ENCODE measurements around the gene ROR2.
"Not testable (repeated sequence)": the region's sequence is repeated elsewhere in the genome, so short reads cannot be mapped to it uniquely, and the experiment has no call there.

The ROR2 gene

DNA sequence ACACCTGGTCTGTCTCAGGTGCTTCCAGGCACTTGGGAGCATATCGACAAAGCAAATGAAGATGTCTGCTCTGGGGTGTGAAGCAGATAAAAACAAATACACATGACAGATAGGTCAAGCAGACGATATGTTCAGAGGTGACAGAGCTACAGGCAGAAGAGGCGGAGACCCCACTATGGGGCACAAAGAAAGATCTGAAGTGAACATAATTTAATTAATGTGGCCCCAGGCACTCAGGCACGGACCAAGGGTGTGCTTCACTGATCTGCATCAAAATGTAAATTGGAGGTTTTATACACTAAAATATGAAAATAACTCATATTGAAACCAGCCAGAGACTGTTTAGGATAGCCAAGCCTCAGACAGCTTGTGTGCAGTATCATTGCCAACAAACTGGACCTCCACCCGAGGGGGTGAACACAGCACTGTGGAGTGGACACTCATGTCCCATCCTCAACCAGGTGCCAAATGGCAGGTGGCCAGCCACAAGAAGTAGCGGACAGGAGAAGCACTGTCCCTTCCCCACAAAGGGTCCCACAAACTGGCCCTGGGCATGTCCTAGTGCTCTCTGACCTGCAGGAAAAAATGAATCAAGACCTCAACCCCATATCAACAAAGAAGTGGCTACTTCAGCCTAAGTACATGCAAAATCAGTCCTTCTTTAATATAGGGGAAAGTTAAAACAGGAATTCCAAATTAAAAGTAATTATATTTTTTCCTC lies 29.2 kb downstream of the ROR2 start:
- DNase-seq: no peak

GRCh38 chr9:91919621-91920020 lies 30.4 kb downstream of the ROR2 start:
- no peak for DNase-seq

DNA sequence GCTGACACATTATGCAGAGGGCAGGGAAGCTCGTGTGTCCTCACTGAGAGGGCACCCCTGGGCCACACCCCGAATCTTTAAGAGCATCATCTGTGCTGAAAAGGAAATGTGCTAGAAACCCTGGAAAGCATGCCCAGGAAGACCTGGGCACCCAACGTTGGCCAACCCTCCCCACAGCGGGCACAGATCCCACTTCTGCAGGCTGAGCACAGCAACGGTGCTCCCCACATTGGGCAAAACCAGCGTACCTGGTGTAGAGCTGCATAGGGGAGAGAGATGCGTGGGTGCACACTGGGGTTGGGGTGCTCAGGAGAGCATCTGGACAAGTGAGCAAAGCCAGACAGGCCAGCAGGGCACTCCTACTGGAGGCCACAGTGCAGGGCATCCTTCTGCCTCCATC lies 32.6 kb downstream of the ROR2 start:
- DNase-seq: no peak

GRCh38 chr9:91915524-91916263 lies 34.3 kb downstream of the ROR2 start:
- no peak for DNase-seq

- no peak for DNase-seq
Observed at GRCh38 chr9:91914937-91915336, 35.1 kb downstream of the ROR2 start.

DNA sequence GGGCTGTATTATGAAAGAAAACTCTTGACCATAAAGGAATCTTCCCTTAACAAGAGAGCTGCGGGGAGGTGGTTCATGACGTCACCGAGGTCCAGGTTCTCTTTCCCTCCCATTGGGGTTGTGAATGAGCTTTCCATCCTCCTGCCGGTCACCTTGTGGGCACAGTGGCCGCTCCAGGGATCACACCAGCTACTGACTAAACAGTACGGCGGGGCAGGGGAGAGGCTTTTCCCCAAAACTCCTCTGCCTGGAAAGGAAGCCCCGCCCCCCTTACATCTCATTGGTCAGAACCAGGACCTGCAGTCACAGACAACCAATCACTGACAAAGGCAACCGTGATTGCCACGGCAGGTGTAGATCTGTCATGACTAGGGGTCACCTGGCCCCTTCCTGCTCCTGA lies 35.6 kb downstream of the ROR2 start:
- no peak for DNase-seq

GRCh38 chr9:91913986-91914385 lies 36.0 kb downstream of the ROR2 start:
- DNase-seq: no peak

DNA sequence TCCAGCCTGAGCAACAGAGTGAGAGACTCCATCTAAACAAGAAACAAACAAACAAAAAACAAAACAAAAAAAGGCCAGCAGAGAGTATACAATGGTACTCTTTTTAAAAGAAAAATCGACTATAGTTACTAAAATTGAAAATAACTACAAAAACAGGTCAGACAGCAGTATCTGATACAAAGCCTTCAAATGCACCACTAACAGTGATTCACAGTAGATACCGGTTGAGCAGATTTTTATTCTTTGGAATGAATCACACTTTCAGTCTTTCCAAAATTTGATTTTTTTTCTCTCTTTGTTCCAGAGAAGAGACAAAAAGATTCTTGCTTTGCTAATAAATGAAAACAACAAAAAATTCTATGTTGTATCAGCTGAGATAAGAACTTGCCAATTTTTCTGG lies 36.9 kb downstream of the ROR2 start:
- no peak for DNase-seq

GRCh38 chr9:91911657-91912056 lies 38.4 kb downstream of the ROR2 start:
- no peak for DNase-seq

DNA sequence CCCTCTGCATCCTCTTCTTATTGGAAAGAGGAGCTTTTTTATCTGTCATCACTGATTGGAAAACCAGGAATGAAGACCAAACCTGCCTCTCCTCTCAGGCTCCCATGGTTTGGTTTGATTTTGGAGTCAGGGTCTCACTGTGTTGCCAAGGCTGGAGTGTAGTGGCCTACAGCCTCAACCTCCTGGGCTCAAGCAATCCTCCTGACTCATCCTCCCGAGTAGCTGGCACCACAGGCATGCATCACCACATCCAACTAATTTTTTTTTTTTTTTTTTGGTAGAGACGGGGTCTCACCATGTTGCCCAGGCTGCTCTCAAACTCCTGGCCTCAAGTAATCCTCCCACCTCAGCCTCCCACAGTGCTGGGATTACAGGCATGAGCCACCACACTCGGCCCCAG lies 40.8 kb downstream of the ROR2 start:
- not testable (repeated sequence) for DNase-seq

- no peak for DNase-seq
Observed at GRCh38 chr9:91908746-91909145, 41.3 kb downstream of the ROR2 start.

DNA sequence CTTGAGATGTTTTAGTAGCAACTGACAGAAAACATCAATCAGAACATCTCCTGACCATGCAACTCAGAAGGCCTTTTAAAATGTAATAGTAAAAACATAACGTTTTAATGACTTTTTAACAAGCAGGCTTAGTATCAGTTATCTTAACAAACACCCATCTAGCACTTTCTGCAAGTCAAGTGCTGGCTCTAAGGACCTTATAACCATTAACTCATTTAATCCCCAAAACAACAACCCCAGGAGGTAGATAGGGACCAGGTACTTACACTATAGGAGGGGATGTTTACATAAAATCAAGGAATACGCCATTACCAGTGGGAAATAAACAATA lies 41.8 kb downstream of the ROR2 start:
- DNase-seq: no peak

DNA sequence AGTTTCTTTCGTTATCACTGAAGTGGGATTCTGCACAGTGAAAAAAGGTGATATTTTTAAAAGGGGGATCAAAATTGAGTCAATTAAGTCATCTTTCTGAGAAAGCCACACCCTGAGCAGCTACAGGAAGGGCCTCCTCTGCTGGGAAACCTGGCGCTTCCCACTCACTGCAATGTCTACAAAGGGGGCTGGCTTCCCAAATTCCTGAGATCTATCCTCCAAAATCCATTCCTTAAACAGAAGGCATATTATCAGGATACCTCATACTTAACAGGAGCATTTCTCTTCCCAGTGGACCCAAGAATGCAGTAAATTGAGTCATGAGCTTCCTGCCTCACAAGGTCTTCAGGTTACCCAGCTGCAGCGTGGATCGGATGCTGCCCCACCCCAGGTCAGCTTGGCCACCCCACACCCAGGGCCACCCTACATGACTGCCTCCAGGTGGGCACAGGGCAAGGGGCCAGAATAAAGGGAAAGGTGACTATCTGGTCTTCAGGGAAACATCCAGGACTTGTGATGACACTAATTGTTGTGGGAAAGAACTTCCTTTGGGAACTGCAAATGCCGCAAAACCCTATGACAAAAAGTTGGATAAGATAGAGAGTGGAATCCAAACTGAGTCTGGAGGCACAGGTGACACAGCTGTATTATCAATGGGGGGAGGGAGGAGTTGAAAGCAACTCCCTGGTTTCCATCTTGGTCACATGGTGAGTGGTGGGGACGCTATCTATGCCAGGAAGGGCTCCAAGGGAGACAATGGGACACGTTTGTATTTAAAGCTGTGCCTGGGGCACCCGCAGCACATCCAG lies 42.3 kb downstream of the ROR2 start:
- no peak for DNase-seq

- DNase-seq: no peak
Observed at GRCh38 chr9:91905991-91906469, 44.0 kb downstream of the ROR2 start.

GRCh38 chr9:91905237-91905650 lies 44.8 kb downstream of the ROR2 start:
- no peak for DNase-seq

GRCh38 chr9:91904588-91905236 lies 45.3 kb downstream of the ROR2 start:
- DNase-seq: no peak

GRCh38 chr9:91903126-91903911 lies 46.7 kb downstream of the ROR2 start:
- DNase-seq: no peak

DNA sequence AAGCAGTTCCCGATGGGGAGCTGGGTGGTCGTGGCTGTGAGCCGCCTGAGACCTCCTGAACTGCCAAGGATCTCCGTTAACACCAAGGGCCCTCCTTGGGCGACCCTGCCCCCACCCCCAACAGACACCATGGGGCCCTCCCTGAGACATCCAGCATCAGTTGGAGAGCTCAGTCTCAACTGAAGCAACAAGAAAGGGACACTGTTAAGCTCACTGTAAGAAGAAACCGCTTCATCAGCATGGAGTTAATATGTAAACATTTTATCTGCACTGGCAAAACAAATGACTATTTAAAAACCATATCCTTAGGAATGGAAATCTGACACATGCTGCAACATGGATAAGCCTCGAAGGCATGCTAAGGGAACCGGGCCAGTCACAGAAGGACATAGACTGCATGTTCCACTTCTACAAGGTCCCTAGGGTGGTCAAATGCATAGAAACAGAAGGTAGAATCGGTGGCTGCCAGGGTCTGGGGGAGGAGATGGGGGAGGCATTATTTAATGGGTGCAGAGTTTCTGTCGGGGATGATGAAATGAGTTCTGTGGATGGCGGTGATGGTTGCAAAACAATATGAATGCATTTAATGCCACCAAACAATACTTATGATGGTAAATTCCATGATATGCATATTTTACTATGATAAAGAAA lies 47.4 kb downstream of the ROR2 start:
- DNase-seq: no peak

- DNase-seq: no peak
Observed at GRCh38 chr9:91900797-91901177, 49.2 kb downstream of the ROR2 start.

DNA sequence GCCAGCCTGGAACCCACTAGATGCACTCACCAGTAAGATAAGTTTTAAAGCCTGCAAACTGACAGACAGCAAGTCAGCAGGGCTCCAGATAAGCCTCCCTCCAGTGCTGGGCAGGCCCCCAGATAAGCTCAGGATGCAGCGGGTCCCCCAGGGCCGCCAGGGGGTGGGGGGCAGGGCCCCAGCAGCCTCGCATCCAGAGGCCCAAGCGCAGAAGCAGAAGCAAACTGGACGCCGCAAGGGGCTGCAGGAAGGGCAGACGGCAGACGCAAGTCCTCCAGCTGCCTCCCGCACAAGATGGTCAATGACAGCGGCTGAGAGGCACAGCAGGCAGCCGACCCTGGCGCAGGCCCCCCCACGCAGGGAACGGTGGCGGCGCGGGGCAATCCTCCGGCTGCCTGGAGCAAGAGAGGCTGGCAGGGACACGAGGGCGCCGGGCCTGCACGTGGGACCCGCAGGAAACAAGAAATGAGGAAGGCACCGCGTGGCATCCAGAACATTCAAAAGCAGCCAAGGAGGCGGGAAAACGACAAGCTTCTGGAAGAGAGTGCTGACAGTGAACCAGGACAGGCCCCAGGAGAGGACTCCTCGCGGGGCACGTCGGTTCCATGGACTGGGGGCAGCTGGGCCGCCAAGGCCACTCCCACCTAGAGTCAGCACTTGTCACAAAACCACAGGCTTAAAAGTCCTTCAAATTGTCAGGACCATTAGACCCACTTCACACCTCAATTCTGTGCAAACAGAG lies 49.8 kb downstream of the ROR2 start:
- no peak for DNase-seq

DNA sequence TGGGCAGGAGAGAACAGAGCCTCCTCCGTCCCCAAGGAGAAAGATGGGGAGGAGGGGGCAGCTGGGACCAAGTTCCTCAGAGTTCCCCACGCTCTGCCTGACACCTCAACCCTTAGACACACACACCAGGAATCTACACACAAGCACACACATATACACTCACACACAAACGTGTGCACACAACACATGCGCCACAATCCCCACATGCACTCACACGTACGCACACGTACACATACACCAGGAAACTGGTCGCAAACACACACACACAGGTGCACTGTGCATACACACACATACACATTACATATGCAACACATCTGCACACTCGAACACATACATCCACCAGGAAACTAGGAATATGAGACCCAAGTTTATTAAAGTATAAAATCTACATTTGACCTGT lies 50.4 kb downstream of the ROR2 start:
- DNase-seq: no peak
